Uterus (tissue), 2 donors: ENCODE measurements around the gene CC2D1A.

Experiments used
- CTCF ChIP-seq, 4 experiments: fragments of 200-600 bp in 2 of 4; fragments of 450-650 bp in 2 of 4; sonication (generic) in 2 of 4; IDR thresholded peaks; one replicate each; pipeline ENCODE4 v1.5.1; 2016 to 2019; ENCODE audit warnings: antibody characterized with exemption in 4 of 4, mild to moderate bottlenecking in 2 of 4, moderate library complexity in 1 of 4
- POLR2A ChIP-seq, 2 donors: fragments of 450-650 bp; IDR thresholded peaks; one replicate each; pipeline ENCODE4 v1.6.1; 2016; ENCODE audit warnings: antibody characterized with exemption in 2 of 2, mild to moderate bottlenecking in 1 of 2, moderate library complexity in 1 of 2

DNA sequence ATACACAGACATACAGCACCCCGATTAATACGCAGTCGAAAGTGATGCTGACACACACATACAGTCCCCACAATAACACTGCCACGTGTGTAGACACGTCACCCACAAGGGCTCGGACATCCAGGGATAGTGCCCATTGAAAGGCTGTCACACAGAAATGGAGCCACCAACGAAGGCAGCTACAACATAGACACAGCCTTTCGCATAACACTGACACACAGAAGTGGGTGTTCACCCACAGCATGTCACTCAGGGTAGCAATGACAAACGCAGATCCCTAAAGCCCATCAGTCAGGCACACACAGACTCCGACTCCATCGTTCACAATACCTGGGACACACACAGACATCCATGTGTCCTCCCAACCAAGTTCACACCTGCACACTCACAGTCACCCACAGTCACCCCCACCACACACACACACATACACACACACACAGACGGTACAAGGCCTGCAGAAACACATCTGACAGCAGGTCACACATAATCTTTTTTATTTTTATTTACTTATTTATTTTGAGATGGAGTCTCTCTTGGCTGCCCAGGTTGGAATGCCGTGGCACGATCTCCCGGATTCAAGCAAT lies 39.4 kb upstream of the CC2D1A start:
- TF ChIP-seq CTCF (IDR thresholded peaks at IDR 0.05) (no peak), POLR2A (IDR thresholded peaks at IDR 0.05) (no peak)
